Loucy (cell line): ENCODE measurements around the gene IGDCC3.

ENCODE experiments used
- H2AFZ ChIP-seq: fragments of 200-600 bp; sonication (generic); 2 replicates; pipeline ENCODE4 v1.6.0; 2016; ENCODE audit warnings: antibody characterized with exemption, mild to moderate bottlenecking, low read length, moderate library complexity
- H3F3A ChIP-seq: fragments of 200-600 bp; 2 replicates; pipeline ENCODE4 v1.6.0; 2016; ENCODE audit warnings: antibody characterized with exemption, low read depth, mild to moderate bottlenecking
- H3K27me3 ChIP-seq: fragments of 200-600 bp; sonication (generic); 2 replicates; pipeline ENCODE4 v1.6.1; 2014; ENCODE audit warnings: low read length, mild to moderate bottlenecking; ENCODE audit not compliant: insufficient read depth, poor library complexity, severe bottlenecking
- H3K36me3 ChIP-seq: fragments of 200-600 bp; sonication (generic); 2 replicates; pipeline ENCODE4 v1.6.1; 2016; ENCODE audit warnings: low read length; ENCODE audit not compliant: insufficient read depth
- H3K4me1 ChIP-seq: fragments of 200-600 bp; sonication (generic); 2 replicates; pipeline ENCODE4 v1.5.1; 2014; ENCODE audit warnings: low read length, mild to moderate bottlenecking; ENCODE audit not compliant: insufficient read depth, poor library complexity, severe bottlenecking
- H3K4me2 ChIP-seq: fragments of 200-600 bp; sonication (generic); 2 replicates; pipeline ENCODE4 v1.6.0; 2014; ENCODE audit warnings: antibody characterized with exemption, low read length, low read depth, mild to moderate bottlenecking; ENCODE audit not compliant: poor library complexity, severe bottlenecking
- H3K4me3 ChIP-seq: fragments of 200-600 bp; sonication (generic); 2 replicates; pipeline ENCODE4 v1.5.1; 2014; ENCODE audit warnings: low read length, mild to moderate bottlenecking, mixed read lengths; ENCODE audit not compliant: poor library complexity, severe bottlenecking
- H3K79me2 ChIP-seq: fragments of 200-600 bp; sonication (generic); 2 replicates; pipeline ENCODE4 v1.6.1; 2014; ENCODE audit warnings: low read length; ENCODE audit not compliant: insufficient read depth
- H3K9ac ChIP-seq: fragments of 200-600 bp; sonication (generic); 2 replicates; pipeline ENCODE4 v1.6.0; 2014; ENCODE audit warnings: mild to moderate bottlenecking, low read depth, low read length, moderate library complexity; ENCODE audit not compliant: poor library complexity, severe bottlenecking
- H3K9me2 ChIP-seq: fragments of 200-600 bp; sonication (generic); replicated peaks from 2 replicates; pipeline ENCODE4 v1.6.1; 2016; ENCODE audit warnings: low read depth, low read length, mixed read lengths
- H3K9me3 ChIP-seq: fragments of 200-600 bp; sonication (generic); 2 replicates; pipeline ENCODE4 v1.6.1; 2014; ENCODE audit warnings: mild to moderate bottlenecking, antibody characterized with exemption, low read length, low read depth; ENCODE audit not compliant: insufficient read depth
- H4K20me1 ChIP-seq: fragments of 200-600 bp; sonication (generic); 2 replicates; pipeline ENCODE4 v1.6.0; 2014; ENCODE audit warnings: antibody characterized with exemption, low read length, mild to moderate bottlenecking; ENCODE audit not compliant: insufficient read depth, poor library complexity, severe bottlenecking
- EZH2phosphoT487 ChIP-seq: fragments of 200-600 bp; IDR thresholded peaks from 2 replicates; pipeline ENCODE4 v1.6.1; 2018; ENCODE audit warnings: antibody characterized with exemption, mild to moderate bottlenecking, moderate library complexity, borderline replicate concordance
- TF ChIP-seq, protein P1 (sequence below): fragments of 200-600 bp; sonication (generic); conservative IDR thresholded peaks from 2 replicates; pipeline ENCODE4 v1.5.1; 2014; ENCODE audit warnings: mild to moderate bottlenecking, antibody characterized with exemption, low read length

IGDCC3 gene

DNA sequence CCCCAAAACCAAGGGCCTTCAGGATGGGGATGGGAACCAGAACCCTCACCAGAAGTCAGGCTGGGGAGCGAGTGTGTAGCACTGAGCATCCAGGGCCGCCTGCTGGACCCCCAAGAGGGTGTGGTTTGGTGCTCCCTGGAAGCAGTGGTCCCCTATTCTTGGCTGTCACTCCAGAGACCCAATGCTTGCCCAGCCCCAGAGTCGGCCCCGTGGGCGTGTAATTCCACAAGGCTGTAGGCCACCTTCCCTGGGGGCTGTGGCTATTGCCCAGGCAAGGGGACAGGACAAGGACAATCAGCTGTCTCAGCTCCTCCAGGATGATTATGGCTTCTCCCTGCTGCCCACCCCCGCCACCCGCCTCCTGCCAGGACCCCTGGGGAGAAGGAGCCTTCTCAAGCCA lies 14.5 kb downstream of the IGDCC3 start:
- Histone ChIP-seq H3K4me1 (peaks cover 7% of the 10 kb centered on the region), H4K20me1 (no peaks in the 10 kb centered on the region), H3K9me2 (no peaks in the 10 kb centered on the region), H3K36me3 (no peaks in the 10 kb centered on the region), H3F3A (no peaks in the 10 kb centered on the region), H3K79me2 (no peaks in the 10 kb centered on the region), H3K4me3 (no peak overlapping the region), H3K4me2 (no peak overlapping the region), H3K27me3 (no peaks in the 10 kb centered on the region), H2AFZ (no peak overlapping the region), H3K9ac (no peak overlapping the region), H3K9me3 (no peaks in the 10 kb centered on the region)
- no peak for TF ChIP-seq EZH2phosphoT487
- TF ChIP-seq, protein P1, sequence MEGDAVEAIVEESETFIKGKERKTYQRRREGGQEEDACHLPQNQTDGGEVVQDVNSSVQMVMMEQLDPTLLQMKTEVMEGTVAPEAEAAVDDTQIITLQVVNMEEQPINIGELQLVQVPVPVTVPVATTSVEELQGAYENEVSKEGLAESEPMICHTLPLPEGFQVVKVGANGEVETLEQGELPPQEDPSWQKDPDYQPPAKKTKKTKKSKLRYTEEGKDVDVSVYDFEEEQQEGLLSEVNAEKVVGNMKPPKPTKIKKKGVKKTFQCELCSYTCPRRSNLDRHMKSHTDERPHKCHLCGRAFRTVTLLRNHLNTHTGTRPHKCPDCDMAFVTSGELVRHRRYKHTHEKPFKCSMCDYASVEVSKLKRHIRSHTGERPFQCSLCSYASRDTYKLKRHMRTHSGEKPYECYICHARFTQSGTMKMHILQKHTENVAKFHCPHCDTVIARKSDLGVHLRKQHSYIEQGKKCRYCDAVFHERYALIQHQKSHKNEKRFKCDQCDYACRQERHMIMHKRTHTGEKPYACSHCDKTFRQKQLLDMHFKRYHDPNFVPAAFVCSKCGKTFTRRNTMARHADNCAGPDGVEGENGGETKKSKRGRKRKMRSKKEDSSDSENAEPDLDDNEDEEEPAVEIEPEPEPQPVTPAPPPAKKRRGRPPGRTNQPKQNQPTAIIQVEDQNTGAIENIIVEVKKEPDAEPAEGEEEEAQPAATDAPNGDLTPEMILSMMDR: no peak

DNA sequence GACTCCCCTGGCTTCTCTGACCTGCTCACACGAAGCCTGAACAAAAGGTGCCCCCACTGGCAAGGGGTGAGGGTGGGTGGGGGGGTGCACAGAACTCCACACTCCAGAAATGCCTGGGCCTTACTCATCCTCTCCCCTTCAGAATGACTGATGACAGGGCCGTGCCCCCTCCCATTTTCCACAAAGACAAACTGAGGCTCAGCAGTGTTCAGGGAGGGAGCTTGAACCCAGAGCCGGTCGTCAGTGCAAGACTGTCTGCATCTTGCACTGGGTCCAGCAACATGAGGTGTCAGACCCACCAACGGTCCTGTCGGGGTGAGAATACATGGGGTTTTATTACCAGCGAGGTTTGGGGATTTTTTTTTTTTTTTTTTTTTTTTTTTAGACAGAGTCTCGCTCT lies 15.3 kb downstream of the IGDCC3 start:
- H4K20me1 ChIP-seq: no peaks in the 10 kb centered on the region
- no peak for TF ChIP-seq EZH2phosphoT487
- TF ChIP-seq, protein P1: no peak
- H3K27me3 ChIP-seq: no peaks in the 10 kb centered on the region
- H2AFZ ChIP-seq: no peak overlapping the region
- H3K9me2 ChIP-seq: no peaks in the 10 kb centered on the region
- no peak overlapping the region for H3K4me3 ChIP-seq
- H3K9ac ChIP-seq: no peak overlapping the region
- H3K4me1 ChIP-seq: peaks cover 7% of the 10 kb centered on the region
- H3K36me3 ChIP-seq: no peaks in the 10 kb centered on the region
- no peaks in the 10 kb centered on the region for H3K9me3 ChIP-seq
- no peaks in the 10 kb centered on the region for H3F3A ChIP-seq
- no peak overlapping the region for H3K4me2 ChIP-seq
- no peaks in the 10 kb centered on the region for H3K79me2 ChIP-seq

DNA sequence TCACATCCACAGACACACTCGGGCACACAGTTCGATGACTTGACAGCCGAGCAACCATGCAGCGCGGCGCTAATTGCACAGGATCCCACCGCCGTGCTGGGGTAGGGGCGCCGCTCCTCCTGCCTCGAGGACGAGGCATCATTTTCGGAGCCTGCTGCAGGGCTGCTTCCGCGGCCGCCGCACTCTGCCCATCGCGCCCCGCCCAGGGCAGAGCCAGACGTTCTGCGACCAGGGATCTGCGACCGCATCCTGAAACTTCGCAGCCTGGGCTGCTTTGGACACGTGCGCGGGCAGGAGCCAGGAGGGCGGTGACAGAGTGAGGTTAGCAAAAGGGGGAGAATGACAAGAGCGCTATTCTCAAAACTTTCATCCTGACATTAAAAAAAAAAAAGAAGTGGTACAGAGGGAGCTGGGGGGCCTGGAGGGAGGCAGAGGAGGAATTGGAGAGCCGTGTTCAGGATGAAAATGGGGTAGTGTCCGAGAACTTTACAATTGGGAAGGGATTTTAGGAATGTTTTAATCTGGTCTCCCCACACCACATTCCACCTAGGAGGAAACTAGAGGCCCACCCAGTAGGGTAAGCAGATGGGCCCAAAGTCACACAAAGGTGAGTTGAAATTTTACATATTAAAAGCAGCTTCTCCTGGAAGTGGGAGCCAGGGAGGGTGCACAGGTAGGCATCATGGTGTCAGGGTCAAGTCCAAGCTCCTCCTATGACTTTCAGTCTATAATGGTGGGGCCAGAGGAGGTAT lies 15.9 kb downstream of the IGDCC3 start:
- no peak overlapping the region for H3K9ac ChIP-seq
- no peaks in the 10 kb centered on the region for H3K27me3 ChIP-seq

More for the DNA sequence above, 15.9 kb downstream of the IGDCC3 start:
- peaks cover 7% of the 10 kb centered on the region for H3K4me1 ChIP-seq
- no peaks in the 10 kb centered on the region for H3F3A ChIP-seq
- no peak overlapping the region for H2AFZ ChIP-seq
- no peaks in the 10 kb centered on the region for H3K9me3 ChIP-seq
- TF ChIP-seq EZH2phosphoT487: no peak
- TF ChIP-seq, protein P1: no peak
- H4K20me1 ChIP-seq: no peaks in the 10 kb centered on the region
- no peaks in the 10 kb centered on the region for H3K36me3 ChIP-seq
- no peaks in the 10 kb centered on the region for H3K79me2 ChIP-seq
- no peak overlapping the region for H3K4me3 ChIP-seq
- no peaks in the 10 kb centered on the region for H3K9me2 ChIP-seq
- no peak overlapping the region for H3K4me2 ChIP-seq
